ENCODE data around the gene WDR64. TPM values are rescaled to one million over a fixed set of nuclear protein-coding genes. Genes with fewer than 3 reads are reported as not detected.

Gene WDR64
- total and polyA plus RNA-seq, 2 of the 13 experiments (the other 11 are each of a cell fraction or from before 2014, with no cell fraction given), result not detected

DNA sequence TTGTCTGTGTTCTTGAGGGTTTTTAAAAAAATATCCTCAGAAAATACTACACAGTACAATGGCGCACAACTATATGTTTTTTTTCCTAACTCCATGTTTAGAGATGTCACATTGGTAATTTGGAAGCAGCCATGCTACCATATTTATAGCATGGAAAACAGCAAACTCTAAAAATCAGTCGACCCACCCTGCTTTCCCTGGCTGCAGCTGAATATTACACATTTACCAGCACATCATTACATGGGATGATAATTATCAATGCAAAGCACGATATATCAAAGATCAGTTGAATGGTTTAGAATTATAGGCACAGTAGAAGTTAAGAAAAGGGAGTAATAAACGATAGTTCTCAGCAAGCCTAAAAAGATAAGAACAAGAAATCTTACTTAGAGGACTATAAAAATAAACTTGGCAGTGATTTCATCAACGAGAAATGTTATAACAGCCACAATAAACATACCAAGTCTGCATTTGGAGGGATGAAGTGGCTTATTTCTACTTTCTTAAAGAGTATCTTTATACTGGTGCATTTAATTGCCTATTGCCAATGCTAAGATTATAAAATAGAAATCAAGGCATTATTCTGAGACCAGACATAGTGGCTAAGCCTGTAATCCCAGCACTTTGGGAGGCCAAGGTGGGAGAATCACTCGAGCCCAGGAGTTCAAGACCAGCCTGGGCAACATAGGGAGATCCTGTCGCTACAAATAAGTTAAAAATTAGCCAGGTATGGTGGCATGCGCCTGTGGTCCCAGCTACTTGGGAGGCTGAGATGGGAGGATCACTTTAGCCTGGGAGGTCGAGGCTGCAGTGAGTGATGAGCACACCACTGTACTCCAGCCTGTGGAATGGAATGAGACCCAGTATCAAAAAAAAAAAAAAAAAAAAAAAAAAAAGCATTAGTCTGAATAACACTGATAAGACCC is 43.4 kb downstream of the WDR64 start (continued):
- TF ChIP-seq ZNF256 (CRISPR knock-in tag; conservative IDR thresholded peaks at IDR 0.05) (no peak), KDM2A (CRISPR knock-in tag; IDR thresholded peaks at IDR 0.05; ENCODE audit: borderline replicate concordance, low read depth) (no peak), U2AF2 (IDR thresholded peaks at IDR 0.05; ENCODE audit: low read depth, low read length) (no peak), KAT8 (CRISPR knock-in tag; IDR thresholded peaks at IDR 0.05) (no peak), ZNF639 (CRISPR knock-in tag; conservative IDR thresholded peaks at IDR 0.05) (no peak), PBX3 (CRISPR knock-in tag; IDR thresholded peaks at IDR 0.05; ENCODE audit: borderline replicate concordance) (no peak)

GRCh38 chr1:241696172-241696814 is 44.2 kb downstream of the WDR64 start:
- no peak overlapping the region for H3K27ac ChIP-seq (ENCODE audit: extremely low read length, insufficient read depth, low read length)
- no peak for DNase-seq (ENCODE audit: low spot score)
- no peak for ATAC-seq
- H3K79me2 ChIP-seq (ENCODE audit: insufficient read depth, low read length), result no peaks in the 10 kb centered on the region
- in situ Hi-C loops (cut with HindIII; ENCODE audit: extremely low pct_ligation_motif_present, low pct_unique_long_range_greater_than_20kb) (no loop called here), intact Hi-C loops (cut with micrococcal nuclease; ENCODE audit: unreplicated experiment) (no loop called here)
- no peaks in the 10 kb centered on the region for H3K36me3 ChIP-seq (replicated peaks in 1 of 2; ENCODE audit: control insufficient read depth in 1 of 2, insufficient read depth in 2 of 2, low read length in 2 of 2)
- TF ChIP-seq MEIS1 (CRISPR knock-in tag; IDR thresholded peaks at IDR 0.05; ENCODE audit: borderline replicate concordance) (no peak), PCBP1 (IDR thresholded peaks at IDR 0.05; ENCODE audit: borderline replicate concordance, low read depth, low read length) (no peak)
- ChIA-PET POLR2A (no interaction called here), CTCF (ENCODE audit: low intra/inter-chr PET ratio, low total read pairs) (no interaction called here)
- no peak for FAIRE-seq
- H3K4me3 ChIP-seq (replicated peaks in 1 of 3; ENCODE audit: insufficient read depth in 1 of 3, low read depth in 2 of 3, low read length in 3 of 3), result no peak overlapping the region
- H3K9ac ChIP-seq (ENCODE audit: insufficient read depth, low read depth, low read length), result no peak overlapping the region
- H2AFZ ChIP-seq (ENCODE audit: low read length), result no peak overlapping the region
- H3K4me2 ChIP-seq (ENCODE audit: low read depth, low read length), result no peak overlapping the region
- H3K27me3 ChIP-seq (ENCODE audit: control insufficient read depth in 1 of 2, insufficient read depth in 2 of 2, low read length in 2 of 2), result no peaks in the 10 kb centered on the region
- H3K4me1 ChIP-seq (ENCODE audit: insufficient read depth, low read length), result no peaks in the 10 kb centered on the region
- WGBS (ENCODE audit: low lambda C conversion rate), result 12% methylated on average over 4 of the region's 6 CpGs
- no peaks in the 10 kb centered on the region for H4K20me1 ChIP-seq (ENCODE audit: insufficient read depth, low read length)
- no TSS peak for BruUV-seq (replicated peaks)
- H3K9me3 ChIP-seq (ENCODE audit: low read length), result no peaks in the 10 kb centered on the region
